Gastrocnemius medialis (tissue), 4 donors: ENCODE data around the gene RBM34. TPM values are rescaled to one million over a fixed set of nuclear protein-coding genes. Genes with fewer than 3 reads are reported as not detected.
"Not testable (repeated sequence)": the region's sequence is repeated elsewhere in the genome, so short reads cannot be mapped to it uniquely, and the experiment has no call there.

ENCODE experiments used
- ATAC-seq, 2 donors: fragments of 150-250 bp; one replicate each; pipeline ENCODE4 v1.9.1; 2016
- DNase-seq, 2 donors: peaks; one replicate each; pipeline ENCODE4 v3.0.0-alpha.2; 2019
- H3K27ac ChIP-seq, 4 donors: fragments of 200-600 bp; sonication (generic); 1 replicate in 1 of 4; 2 replicates in 3 of 4; pipeline ENCODE4 v1.5.1; 2016 to 2018; ENCODE audit warnings: mild to moderate bottlenecking in 2 of 4, moderate library complexity in 1 of 4
- H3K27me3 ChIP-seq, 3 donors: fragments of 200-600 bp; sonication (generic) in 2 of 3; 1 replicate in 1 of 3; 2 replicates in 2 of 3; pipeline versions ENCODE4 v1.5.1 to v1.6.0; 2016 to 2019; ENCODE audit warnings: mild to moderate bottlenecking in 1 of 3, moderate library complexity in 1 of 3
- H3K36me3 ChIP-seq, 2 donors: fragments of 200-600 bp; sonication (generic) in 1 of 2; one replicate each; pipeline ENCODE4 v1.5.1; 2017 to 2018
- H3K4me1 ChIP-seq, 2 donors: fragments of 200-600 bp; sonication (generic) in 1 of 2; one replicate each; pipeline ENCODE4 v1.5.1; 2016 to 2017; ENCODE audit warnings: mild to moderate bottlenecking in 2 of 2
- H3K4me3 ChIP-seq, 4 donors: fragments of 200-600 bp; sonication (generic) in 3 of 4; 1 replicate in 1 of 4; 2 replicates in 3 of 4; pipeline ENCODE4 v1.5.1; 2016 to 2019; ENCODE audit warnings: mild to moderate bottlenecking in 2 of 4
- H3K9me3 ChIP-seq, 3 donors: fragments of 200-600 bp; sonication (generic) in 2 of 3; 1 replicate in 1 of 3; 2 replicates in 2 of 3; pipeline ENCODE4 v1.5.1; 2016 to 2019
- POLR2A ChIP-seq, 2 donors: fragments of 450-650 bp; IDR thresholded peaks; one replicate each; pipeline ENCODE4 v1.6.1; 2017; ENCODE audit warnings: antibody characterized with exemption in 2 of 2, mild to moderate bottlenecking in 2 of 2, moderate library complexity in 2 of 2
- in situ Hi-C, 4 donors: fragments of 200-750 bp; cut with MboI; loops; one replicate each; pipeline versions ENCODE4 v1.15.0 to v1.8.0; 2017; ENCODE audit warnings: low sequenced_read_pairs in 4 of 4
- intact Hi-C: fragments of 100-400 bp; cut with DNase I; formaldehyde crosslinking; loops from one replicate; pipeline ENCODE4 v1.15.1; 2023; ENCODE audit warnings: low total_unique reads
- total RNA-seq, 4 donors: library from RNA; depleted of rRNA; stranded (reverse); fragments of >200 nt; gene quantifications; one replicate each; pipeline versions ENCODE4 v1.1.0 to v1.2.3, GENCODE V29; 2016
- TF ChIP-seq, protein P1 (sequence below), 5 experiments: fragments of 450-650 bp in 3 of 5; fragments of 200-600 bp in 2 of 5; sonication (generic) in 2 of 5; IDR thresholded peaks in 4 of 5; conservative IDR thresholded peaks in 1 of 5; 1 replicate in 4 of 5; 2 replicates in 1 of 5; pipeline ENCODE4 v1.5.1; 2016 to 2019; ENCODE audit warnings: antibody characterized with exemption in 5 of 5, mild to moderate bottlenecking in 3 of 5, moderate library complexity in 3 of 5

RBM34 gene
- total RNA-seq, 4 donors from 2014 or later, result 44.8 to 136 (median 66.8) TPM

DNA sequence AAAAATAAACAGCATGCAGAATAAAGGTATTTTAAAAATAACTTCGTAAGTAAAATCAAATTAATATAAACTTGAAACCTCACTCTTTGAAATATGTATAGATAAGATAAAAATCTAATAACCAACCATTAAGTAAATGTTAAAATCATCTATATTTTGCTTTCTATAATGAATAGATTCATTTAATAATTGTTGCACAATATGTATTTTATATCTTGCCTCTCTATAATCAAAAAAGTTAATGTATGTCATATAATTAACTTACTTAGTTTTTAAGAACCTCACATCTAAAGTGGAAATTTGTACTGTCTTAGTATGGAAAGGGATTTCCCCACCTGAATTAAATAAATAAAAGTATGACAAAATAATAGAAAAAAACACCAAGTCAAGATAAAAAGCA, 42.4 kb upstream of the RBM34 start:
- in situ Hi-C loops (no loop called here), intact Hi-C loops (no loop called here)
- H3K4me3 ChIP-seq, result no peak overlapping the region
- H3K4me1 ChIP-seq, result no peaks in the 10 kb centered on the region
- H3K27ac ChIP-seq, result no peak overlapping the region
- ATAC-seq (no peak), DNase-seq (no peak)
- H3K27me3 ChIP-seq, result no peaks in the 10 kb centered on the region
- H3K36me3 ChIP-seq, result no peaks in the 10 kb centered on the region
- no peak for TF ChIP-seq POLR2A (IDR thresholded peaks at IDR 0.05)
- TF ChIP-seq, protein P1, sequence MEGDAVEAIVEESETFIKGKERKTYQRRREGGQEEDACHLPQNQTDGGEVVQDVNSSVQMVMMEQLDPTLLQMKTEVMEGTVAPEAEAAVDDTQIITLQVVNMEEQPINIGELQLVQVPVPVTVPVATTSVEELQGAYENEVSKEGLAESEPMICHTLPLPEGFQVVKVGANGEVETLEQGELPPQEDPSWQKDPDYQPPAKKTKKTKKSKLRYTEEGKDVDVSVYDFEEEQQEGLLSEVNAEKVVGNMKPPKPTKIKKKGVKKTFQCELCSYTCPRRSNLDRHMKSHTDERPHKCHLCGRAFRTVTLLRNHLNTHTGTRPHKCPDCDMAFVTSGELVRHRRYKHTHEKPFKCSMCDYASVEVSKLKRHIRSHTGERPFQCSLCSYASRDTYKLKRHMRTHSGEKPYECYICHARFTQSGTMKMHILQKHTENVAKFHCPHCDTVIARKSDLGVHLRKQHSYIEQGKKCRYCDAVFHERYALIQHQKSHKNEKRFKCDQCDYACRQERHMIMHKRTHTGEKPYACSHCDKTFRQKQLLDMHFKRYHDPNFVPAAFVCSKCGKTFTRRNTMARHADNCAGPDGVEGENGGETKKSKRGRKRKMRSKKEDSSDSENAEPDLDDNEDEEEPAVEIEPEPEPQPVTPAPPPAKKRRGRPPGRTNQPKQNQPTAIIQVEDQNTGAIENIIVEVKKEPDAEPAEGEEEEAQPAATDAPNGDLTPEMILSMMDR (IDR thresholded peaks at IDR 0.05 in 4 of 5, conservative IDR thresholded peaks at IDR 0.05 in 1 of 5), result no peak
- H3K9me3 ChIP-seq, result no peaks in the 10 kb centered on the region

DNA sequence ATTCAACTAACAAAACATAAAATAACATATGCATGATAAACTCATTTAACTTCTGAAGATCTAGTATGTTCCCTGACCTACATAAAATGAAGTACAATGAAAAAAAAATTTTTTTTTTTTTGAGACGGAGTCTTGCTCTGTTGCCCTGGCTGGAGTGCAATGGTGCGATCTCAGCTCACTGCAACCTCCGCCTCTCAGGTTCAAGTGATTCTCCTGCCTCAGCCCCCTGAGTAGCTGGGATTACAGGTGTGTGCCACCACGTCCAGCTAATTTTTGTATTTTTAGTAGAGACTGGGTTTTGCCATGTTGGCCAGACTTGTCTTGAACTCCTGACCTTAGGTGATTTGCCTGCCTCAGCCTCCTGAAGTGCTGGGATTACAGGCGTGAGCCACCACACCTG, 41.4 kb upstream of the RBM34 start:
- H3K27me3 ChIP-seq, H3K9me3 ChIP-seq, H3K27ac ChIP-seq, ATAC-seq, H3K4me1 ChIP-seq, in situ Hi-C loops, H3K4me3 ChIP-seq, H3K36me3 ChIP-seq, intact Hi-C loops, DNase-seq: not testable (repeated sequence)

DNA sequence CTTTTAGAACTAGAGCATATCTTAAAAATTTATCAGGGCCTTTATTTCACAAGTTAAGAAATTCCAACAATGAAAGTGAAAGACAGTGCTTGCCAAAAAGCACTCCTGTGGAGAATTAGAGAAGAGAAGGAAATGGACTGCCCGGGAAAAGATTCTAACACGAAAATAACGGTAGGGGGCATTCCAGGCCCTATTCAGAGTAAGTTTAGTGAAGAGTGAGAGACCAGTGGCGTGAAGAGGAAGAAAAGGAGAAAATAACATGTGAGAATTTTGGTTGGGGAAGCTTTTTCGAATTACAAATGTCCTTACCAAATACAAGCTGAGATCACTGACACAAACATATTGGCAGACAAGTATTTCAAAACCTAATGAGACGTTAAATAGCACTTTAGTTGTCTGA, 38.4 kb upstream of the RBM34 start:
- intact Hi-C loops (no loop called here), in situ Hi-C loops (no loop called here)
- Histone ChIP-seq H3K4me1 (no peaks in the 10 kb centered on the region), H3K36me3 (peaks cover 0 to 15% of the 10 kb centered on the region in 2 donors), H3K27ac (no peak overlapping the region), H3K27me3 (no peaks in the 10 kb centered on the region), H3K4me3 (no peak overlapping the region), H3K9me3 (no peaks in the 10 kb centered on the region)
- DNase-seq (no peak), ATAC-seq (no peak)
- TF ChIP-seq, protein P1 (IDR thresholded peaks at IDR 0.05 in 4 of 5, conservative IDR thresholded peaks at IDR 0.05 in 1 of 5), result no peak
- TF ChIP-seq POLR2A (IDR thresholded peaks at IDR 0.05), result no peak

DNA sequence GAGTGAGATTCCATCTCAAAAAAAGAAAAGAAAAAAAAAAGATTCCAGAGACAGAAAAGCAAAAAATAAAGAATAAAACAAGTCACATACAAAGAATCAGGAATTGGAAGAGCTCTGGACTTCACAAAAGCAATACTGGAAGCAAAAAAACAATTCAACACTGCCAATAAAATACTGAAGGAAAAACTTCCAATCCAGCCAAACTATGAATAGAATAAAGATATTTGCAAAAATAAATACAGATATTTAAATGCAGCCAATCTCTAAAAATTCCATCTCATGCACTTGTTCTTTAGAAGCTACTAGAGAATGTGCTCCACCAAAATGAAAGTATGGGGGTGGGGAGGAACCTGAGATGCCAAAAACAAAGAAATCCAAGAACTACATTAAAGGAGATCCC, 29.4 kb upstream of the RBM34 start:
- in situ Hi-C loops (no loop called here), intact Hi-C loops (no loop called here)
- DNase-seq (no peak), ATAC-seq (no peak)
- H3K36me3 ChIP-seq, result peaks cover 0 to 45% of the 10 kb centered on the region in 2 donors
- TF ChIP-seq POLR2A (IDR thresholded peaks at IDR 0.05), result no peak
- TF ChIP-seq, protein P1 (IDR thresholded peaks at IDR 0.05 in 4 of 5, conservative IDR thresholded peaks at IDR 0.05 in 1 of 5), result no peak
- peaks cover 0 to 6% of the 10 kb centered on the region in 2 donors for H3K4me1 ChIP-seq
- H3K4me3 ChIP-seq, result no peak overlapping the region
- no peaks in the 10 kb centered on the region for H3K27me3 ChIP-seq
- H3K27ac ChIP-seq, result no peak overlapping the region
- H3K9me3 ChIP-seq, result no peaks in the 10 kb centered on the region

DNA sequence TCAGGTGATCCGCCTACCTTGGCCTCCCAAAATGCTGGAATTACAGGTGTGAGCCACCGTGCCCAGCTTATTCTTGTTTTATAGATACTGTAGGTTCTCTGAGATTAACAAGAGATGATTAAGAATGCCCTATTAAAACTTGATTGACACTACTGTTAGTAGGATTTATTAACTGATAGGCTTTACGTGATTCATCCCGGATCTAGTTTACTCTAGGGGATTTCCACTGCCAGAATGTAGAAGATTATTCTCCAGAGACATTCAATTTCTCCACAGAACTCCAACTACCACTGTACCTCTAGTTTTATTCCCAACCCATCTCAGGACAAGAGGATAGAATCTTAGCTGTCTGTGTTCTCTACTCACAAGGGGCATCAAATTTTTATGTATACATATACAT, 26.3 kb upstream of the RBM34 start:
- no peaks in the 10 kb centered on the region for H3K27me3 ChIP-seq
- no peak overlapping the region for H3K27ac ChIP-seq
- DNase-seq, result no peak
- no peak overlapping the region for H3K4me3 ChIP-seq
- no peaks in the 10 kb centered on the region for H3K9me3 ChIP-seq
- H3K4me1 ChIP-seq, result peaks cover 0 to 6% of the 10 kb centered on the region in 2 donors
- TF ChIP-seq POLR2A (IDR thresholded peaks at IDR 0.05), result no peak
- TF ChIP-seq, protein P1 (IDR thresholded peaks at IDR 0.05 in 4 of 5, conservative IDR thresholded peaks at IDR 0.05 in 1 of 5), result no peak
- no peak for ATAC-seq
- intact Hi-C loops, result no loop called here
- in situ Hi-C loops, result no loop called here
- H3K36me3 ChIP-seq, result peaks cover 0 to 17% of the 10 kb centered on the region in 2 donors
